ENCODE data around the gene ATP11A. TPM values are rescaled to one million over a fixed set of nuclear protein-coding genes. Genes with fewer than 3 reads are reported as not detected.

The ATP11A gene
- total RNA-seq, 2 experiments from 2014 or later, result 24.7 to 25.6 TPM

GRCh38 chr13:112806739-112807652 lies 117.2 kb downstream of the ATP11A start:
- Mint-ChIP-seq H3K9me3 (no peaks in the 10 kb centered on the region), H3K27me3 (ENCODE audit: low read depth) (no peaks in the 10 kb centered on the region), H3K27ac (no peak overlapping the region), H3K4me1 (ENCODE audit: low read depth) (peaks cover 8% of the 10 kb centered on the region), H3K36me3 (ENCODE audit: low read depth) (peaks cover 4% of the 10 kb centered on the region), H3K4me3 (no peak overlapping the region)
- intact Hi-C loops (cut with micrococcal nuclease), result no loop called here
- no peak for DNase-seq
- CTCF ChIA-PET, result no interaction called here

GRCh38 chr13:112807653-112808376 lies 118.0 kb downstream of the ATP11A start:
- intact Hi-C loops (cut with micrococcal nuclease), result no loop called here
- no peak for DNase-seq
- Mint-ChIP-seq H3K27ac (no peak overlapping the region), H3K4me1 (ENCODE audit: low read depth) (peaks cover under 1% of the 10 kb centered on the region), H3K36me3 (ENCODE audit: low read depth) (peaks cover 10% of the 10 kb centered on the region), H3K4me3 (no peak overlapping the region), H3K9me3 (no peaks in the 10 kb centered on the region), H3K27me3 (ENCODE audit: low read depth) (no peaks in the 10 kb centered on the region)
- CTCF ChIA-PET, result no interaction called here

GRCh38 chr13:112808377-112809140 lies 118.7 kb downstream of the ATP11A start:
- peaks cover 14% of the 10 kb centered on the region for H3K36me3 Mint-ChIP-seq (ENCODE audit: low read depth)
- no peak for DNase-seq
- no peak overlapping the region for H3K4me3 Mint-ChIP-seq
- no peaks in the 10 kb centered on the region for H3K27me3 Mint-ChIP-seq (ENCODE audit: low read depth)
- CTCF ChIA-PET, result no interaction called here
- intact Hi-C loops (cut with micrococcal nuclease), result no loop called here
- H3K27ac Mint-ChIP-seq, result no peak overlapping the region
- no peaks in the 10 kb centered on the region for H3K4me1 Mint-ChIP-seq (ENCODE audit: low read depth)
- no peaks in the 10 kb centered on the region for H3K9me3 Mint-ChIP-seq

- Mint-ChIP-seq H3K9me3 (no peaks in the 10 kb centered on the region), H3K4me1 (ENCODE audit: low read depth) (no peaks in the 10 kb centered on the region), H3K27me3 (ENCODE audit: low read depth) (no peaks in the 10 kb centered on the region), H3K4me3 (no peak overlapping the region), H3K36me3 (ENCODE audit: low read depth) (peaks cover 20% of the 10 kb centered on the region), H3K27ac (no peak overlapping the region)
- DNase-seq, result no peak
- CTCF ChIA-PET, result no interaction called here
- intact Hi-C loops (cut with micrococcal nuclease), result no loop called here
These were observed 119.8 kb downstream of the ATP11A start for GRCh38 chr13:112809332-112810315.

- H3K27ac Mint-ChIP-seq, result no peak overlapping the region
- no peaks in the 10 kb centered on the region for H3K27me3 Mint-ChIP-seq (ENCODE audit: low read depth)
- CTCF ChIA-PET, result no interaction called here
- no peak for DNase-seq
- intact Hi-C loops (cut with micrococcal nuclease), result no loop called here
- no peak overlapping the region for H3K4me3 Mint-ChIP-seq
- no peaks in the 10 kb centered on the region for H3K9me3 Mint-ChIP-seq
- peaks cover 25% of the 10 kb centered on the region for H3K36me3 Mint-ChIP-seq (ENCODE audit: low read depth)
- no peaks in the 10 kb centered on the region for H3K4me1 Mint-ChIP-seq (ENCODE audit: low read depth)
These were observed 120.8 kb downstream of the ATP11A start for GRCh38 chr13:112810608-112811007.

- H3K36me3 Mint-ChIP-seq (ENCODE audit: low read depth), result peaks cover 34% of the 10 kb centered on the region
- H3K4me3 Mint-ChIP-seq, result no peak overlapping the region
- intact Hi-C loops (cut with micrococcal nuclease), result no loop called here
- H3K9me3 Mint-ChIP-seq, result no peaks in the 10 kb centered on the region
- H3K27me3 Mint-ChIP-seq (ENCODE audit: low read depth), result no peaks in the 10 kb centered on the region
- no peak for DNase-seq
- CTCF ChIA-PET, result no interaction called here
- no peak overlapping the region for H3K27ac Mint-ChIP-seq
- H3K4me1 Mint-ChIP-seq (ENCODE audit: low read depth), result no peaks in the 10 kb centered on the region
These were observed 122.6 kb downstream of the ATP11A start for GRCh38 chr13:112812306-112813055.

- CTCF ChIA-PET, result interaction anchor here (0.5 to 1.1 kb wide), 2 partner anchors 240 to 661 kb away, joined by 3 to 6 read pairs; no protein-coding TSS in a partner anchor
- intact Hi-C loops (cut with micrococcal nuclease), result no loop called here
- Mint-ChIP-seq H3K9me3 (no peaks in the 10 kb centered on the region), H3K27me3 (ENCODE audit: low read depth) (no peaks in the 10 kb centered on the region), H3K4me1 (ENCODE audit: low read depth) (no peaks in the 10 kb centered on the region), H3K27ac (no peak overlapping the region), H3K4me3 (no peak overlapping the region), H3K36me3 (ENCODE audit: low read depth) (peaks cover 45% of the 10 kb centered on the region)
- no peak for DNase-seq
These were observed 123.7 kb downstream of the ATP11A start for GRCh38 chr13:112813552-112813951.

- CTCF ChIA-PET, result interaction anchor here (1.1 kb wide), 1 partner anchor 659 kb away, joined by 3 read pairs; no protein-coding TSS in a partner anchor
- peaks cover 47% of the 10 kb centered on the region for H3K36me3 Mint-ChIP-seq (ENCODE audit: low read depth)
- intact Hi-C loops (cut with micrococcal nuclease), result no loop called here
These were observed 125.2 kb downstream of the ATP11A start for GRCh38 chr13:112814905-112815585.

GRCh38 chr13:112815871-112816270 lies 126.0 kb downstream of the ATP11A start:
- Mint-ChIP-seq H3K27ac (no peak overlapping the region), H3K9me3 (no peaks in the 10 kb centered on the region), H3K4me1 (ENCODE audit: low read depth) (no peaks in the 10 kb centered on the region), H3K36me3 (ENCODE audit: low read depth) (peaks cover 48% of the 10 kb centered on the region), H3K27me3 (ENCODE audit: low read depth) (no peaks in the 10 kb centered on the region), H3K4me3 (no peak overlapping the region)
- DNase-seq, result no peak
- intact Hi-C loops (cut with micrococcal nuclease), result no loop called here
- CTCF ChIA-PET, result no interaction called here

More at GRCh38 chr13:112814905-112815585, 125.2 kb downstream of the ATP11A start:
- DNase-seq, result no peak
- Mint-ChIP-seq H3K27me3 (ENCODE audit: low read depth) (no peaks in the 10 kb centered on the region), H3K9me3 (no peaks in the 10 kb centered on the region), H3K4me1 (ENCODE audit: low read depth) (no peaks in the 10 kb centered on the region), H3K4me3 (no peak overlapping the region), H3K27ac (no peak overlapping the region)

GRCh38 chr13:112818040-112818697 lies 128.3 kb downstream of the ATP11A start:
- Mint-ChIP-seq H3K9me3 (no peaks in the 10 kb centered on the region), H3K27ac (no peak overlapping the region), H3K27me3 (ENCODE audit: low read depth) (no peaks in the 10 kb centered on the region), H3K36me3 (ENCODE audit: low read depth) (peaks cover 40% of the 10 kb centered on the region), H3K4me3 (no peak overlapping the region), H3K4me1 (ENCODE audit: low read depth) (no peaks in the 10 kb centered on the region)
- intact Hi-C loops (cut with micrococcal nuclease), result no loop called here
- CTCF ChIA-PET, result no interaction called here
- no peak for DNase-seq
